Activated CD4-positive, CD25-positive, alpha-beta regulatory T cell treated with anti-CD3 and anti-CD28 coated beads, Interleukin-2, amount 50 U/mL, for 24 hours (primary cell): ENCODE data around the gene KLK10.
"Not testable (repeated sequence)": the region's sequence is repeated elsewhere in the genome, so short reads cannot be mapped to it uniquely, and the experiment has no call there.

ENCODE experiments used
- ATAC-seq, 2 donors: fragments of 150-1000 bp; cut with Tn5 transposase; one replicate each; pipeline ENCODE4 v1.10.0; 2021; ENCODE audit warnings: mild to moderate bottlenecking in 1 of 2, moderate library complexity in 1 of 2

The KLK10 gene

GRCh38 chr19:51000981-51001380 lies 18.5 kb downstream of the KLK10 start:
- no peak for ATAC-seq

- ATAC-seq, result no peak
These were observed 19.1 kb downstream of the KLK10 start for GRCh38 chr19:51000426-51000825.

- ATAC-seq, result no peak
These were observed 20.8 kb downstream of the KLK10 start for GRCh38 chr19:50998686-50999085.

- ATAC-seq, result no peak
These were observed 21.4 kb downstream of the KLK10 start for GRCh38 chr19:50998061-50998460.

- ATAC-seq, result no peak
These were observed 25.4 kb downstream of the KLK10 start for GRCh38 chr19:50994129-50994528.

- ATAC-seq, result no peak
These were observed 26.9 kb downstream of the KLK10 start for GRCh38 chr19:50992666-50993035.

- not testable (repeated sequence) for ATAC-seq
These were observed 35.1 kb downstream of the KLK10 start for GRCh38 chr19:50984416-50984815.

- no peak for ATAC-seq
These were observed 35.8 kb downstream of the KLK10 start, which contains the start of gene KLK7 for GRCh38 chr19:50983625-50984292. TSS of gene KLK7 (minus strand) at chr19:50983917. CDS start at chr19:50982399, 1,518 bp downstream.

- ATAC-seq, result no peak
These were observed 37.3 kb downstream of the KLK10 start for GRCh38 chr19:50982186-50982585.

GRCh38 chr19:50981587-50982146 lies 37.8 kb downstream of the KLK10 start:
- no peak for ATAC-seq

GRCh38 chr19:50980208-50980607 lies 39.3 kb downstream of the KLK10 start:
- ATAC-seq, result no peak

GRCh38 chr19:50979758-50980157 lies 39.8 kb downstream of the KLK10 start:
- ATAC-seq, result no peak

GRCh38 chr19:50978772-50979390 lies 40.6 kb downstream of the KLK10 start:
- ATAC-seq, result no peak

- no peak for ATAC-seq
These were observed 41.9 kb downstream of the KLK10 start for GRCh38 chr19:50977626-50978025.

- no peak for ATAC-seq
These were observed 43.7 kb downstream of the KLK10 start for GRCh38 chr19:50975766-50976165.

GRCh38 chr19:50974702-50975556 lies 44.6 kb downstream of the KLK10 start:
- ATAC-seq, result no peak

- ATAC-seq, result no peak
These were observed 46.6 kb downstream of the KLK10 start for GRCh38 chr19:50972795-50973376.

- ATAC-seq, result not testable (repeated sequence)
These were observed 49.7 kb downstream of the KLK10 start for GRCh38 chr19:50969810-50970209.

- no peak for ATAC-seq
These were observed 50.1 kb downstream of the KLK10 start, which contains the start of gene KLK6 for GRCh38 chr19:50969413-50969760. TSS of gene KLK6 (minus strand) at chr19:50969591. CDS start at chr19:50968104, 1,487 bp downstream.

GRCh38 chr19:50968716-50969412 lies 50.6 kb downstream of the KLK10 start:
- no peak for ATAC-seq

- no peak for ATAC-seq
These were observed 51.4 kb downstream of the KLK10 start for GRCh38 chr19:50967929-50968715.
